Measurements from ENCODE around the gene PLCB2.

PLCB2 gene

DNA sequence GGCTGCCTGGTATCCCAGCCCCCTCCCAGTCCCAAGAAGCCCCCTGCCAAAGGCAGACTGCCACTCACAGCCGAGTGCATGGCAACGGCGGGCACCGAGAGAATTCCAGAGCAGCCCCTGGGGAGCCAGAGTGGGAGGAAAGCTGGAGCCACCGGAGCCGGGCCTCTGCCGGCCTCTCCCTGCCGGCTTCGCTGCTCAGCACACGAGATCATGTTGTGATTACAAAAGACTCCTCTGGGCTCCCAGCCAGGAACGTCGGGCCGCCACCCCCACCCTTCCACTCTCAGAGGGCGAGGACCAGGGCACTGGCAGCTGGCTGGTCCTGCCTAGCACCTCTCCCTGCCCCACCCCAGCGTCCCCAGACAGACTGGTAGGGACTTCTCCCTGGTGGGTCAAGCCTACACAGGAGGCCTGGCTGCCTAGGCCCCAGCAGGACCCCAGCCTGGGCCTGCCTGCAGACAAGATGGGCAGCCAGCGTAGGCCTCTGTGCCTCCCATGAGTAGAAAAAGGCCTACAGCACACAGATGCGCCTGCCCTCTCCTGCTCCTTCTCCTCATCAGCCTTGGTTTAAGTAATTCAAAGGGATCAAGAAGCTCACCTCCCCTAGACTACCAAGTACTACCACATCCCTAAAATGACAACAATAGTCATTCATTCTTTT is 33.1 kb upstream of the PLCB2 start, which contains the start of gene CCDC9B:
Gene CCDC9B, minus strand, starts transcription at position 200 of the 661 bp plus-strand sequence. Its CDS starts 120 bp downstream, at position 80.
- peak; percentile 83 for DNase-seq (ENCODE audit: low read depth, low spot score)
- in situ Hi-C loops (cut with HindIII; ENCODE audit: low sequenced_read_pairs), result no loop called here
- H3K4me3 ChIP-seq (ENCODE audit: low read depth, low read length), result peak within 1 kb of the TSS; percentile 49
- TF ChIP-seq, protein P1, sequence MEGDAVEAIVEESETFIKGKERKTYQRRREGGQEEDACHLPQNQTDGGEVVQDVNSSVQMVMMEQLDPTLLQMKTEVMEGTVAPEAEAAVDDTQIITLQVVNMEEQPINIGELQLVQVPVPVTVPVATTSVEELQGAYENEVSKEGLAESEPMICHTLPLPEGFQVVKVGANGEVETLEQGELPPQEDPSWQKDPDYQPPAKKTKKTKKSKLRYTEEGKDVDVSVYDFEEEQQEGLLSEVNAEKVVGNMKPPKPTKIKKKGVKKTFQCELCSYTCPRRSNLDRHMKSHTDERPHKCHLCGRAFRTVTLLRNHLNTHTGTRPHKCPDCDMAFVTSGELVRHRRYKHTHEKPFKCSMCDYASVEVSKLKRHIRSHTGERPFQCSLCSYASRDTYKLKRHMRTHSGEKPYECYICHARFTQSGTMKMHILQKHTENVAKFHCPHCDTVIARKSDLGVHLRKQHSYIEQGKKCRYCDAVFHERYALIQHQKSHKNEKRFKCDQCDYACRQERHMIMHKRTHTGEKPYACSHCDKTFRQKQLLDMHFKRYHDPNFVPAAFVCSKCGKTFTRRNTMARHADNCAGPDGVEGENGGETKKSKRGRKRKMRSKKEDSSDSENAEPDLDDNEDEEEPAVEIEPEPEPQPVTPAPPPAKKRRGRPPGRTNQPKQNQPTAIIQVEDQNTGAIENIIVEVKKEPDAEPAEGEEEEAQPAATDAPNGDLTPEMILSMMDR (IDR thresholded peaks at IDR 0.05; ENCODE audit: low read depth, low read length), result no peak

DNA sequence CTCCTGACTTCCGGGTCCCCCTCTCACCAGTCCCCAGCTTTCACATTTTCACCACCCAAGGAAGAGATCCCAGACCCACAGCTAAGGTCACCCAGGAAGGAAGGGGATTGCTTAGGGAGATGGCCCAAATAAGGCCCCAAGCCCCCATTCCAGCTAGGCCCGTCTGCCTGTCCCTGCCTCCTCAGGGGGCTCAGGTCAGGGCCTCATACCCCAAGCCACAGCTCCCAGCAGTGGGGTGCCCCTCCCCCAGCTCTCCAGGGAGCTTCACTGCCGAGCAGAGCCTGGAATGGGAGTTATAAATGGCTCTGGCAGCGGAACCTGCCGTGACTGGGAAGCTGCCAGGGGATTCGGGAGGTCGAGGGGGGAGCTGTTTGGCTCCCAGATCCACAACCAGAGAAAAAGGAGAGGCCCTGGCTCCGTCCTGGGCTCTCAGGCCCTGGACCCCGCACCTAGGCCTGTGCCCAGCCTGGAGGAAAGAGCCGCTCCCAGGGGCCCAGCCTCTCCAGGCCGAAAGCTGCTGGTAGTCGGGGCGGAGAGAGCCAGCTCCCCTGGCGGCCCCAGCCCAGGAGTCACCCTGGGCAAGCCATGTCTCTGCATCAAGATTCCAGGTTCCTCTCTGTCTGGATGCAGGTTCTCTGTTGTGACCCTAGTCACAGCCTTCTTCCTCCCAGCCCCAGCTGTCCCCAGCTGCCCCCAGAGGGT is 32.5 kb upstream of the PLCB2 start:
- in situ Hi-C loops (cut with HindIII; ENCODE audit: low sequenced_read_pairs), result no loop called here
- H3K4me3 ChIP-seq (ENCODE audit: low read depth, low read length), result peak overlapping the region; percentile 49
- peak; percentile 71 for DNase-seq (ENCODE audit: low read depth, low spot score)
- TF ChIP-seq, protein P1 (IDR thresholded peaks at IDR 0.05; ENCODE audit: low read depth, low read length), result no peak

DNA sequence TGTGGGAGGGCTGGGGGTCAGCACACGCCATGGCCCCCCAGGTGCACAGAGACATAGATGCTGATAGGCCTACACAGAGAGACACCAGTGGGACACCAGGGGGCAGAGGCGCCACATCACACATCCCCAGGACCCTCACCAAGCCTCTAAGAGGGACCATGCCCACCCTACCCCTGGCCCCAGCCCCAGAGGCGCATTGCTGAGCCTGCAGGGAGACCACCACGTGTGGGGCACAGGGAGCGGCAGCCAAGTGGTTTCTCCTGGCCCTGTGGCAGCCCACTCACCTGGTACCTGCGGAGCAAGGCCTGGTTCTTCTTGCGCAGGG is 31.8 kb upstream of the PLCB2 start:
- in situ Hi-C loops (cut with HindIII; ENCODE audit: low sequenced_read_pairs), result no loop called here
- TF ChIP-seq, protein P1 (IDR thresholded peaks at IDR 0.05; ENCODE audit: low read depth, low read length), result peak; percentile 30
- DNase-seq (ENCODE audit: low read depth, low spot score), result no peak
- H3K4me3 ChIP-seq (ENCODE audit: low read depth, low read length), result peak overlapping the region; percentile 49

DNA sequence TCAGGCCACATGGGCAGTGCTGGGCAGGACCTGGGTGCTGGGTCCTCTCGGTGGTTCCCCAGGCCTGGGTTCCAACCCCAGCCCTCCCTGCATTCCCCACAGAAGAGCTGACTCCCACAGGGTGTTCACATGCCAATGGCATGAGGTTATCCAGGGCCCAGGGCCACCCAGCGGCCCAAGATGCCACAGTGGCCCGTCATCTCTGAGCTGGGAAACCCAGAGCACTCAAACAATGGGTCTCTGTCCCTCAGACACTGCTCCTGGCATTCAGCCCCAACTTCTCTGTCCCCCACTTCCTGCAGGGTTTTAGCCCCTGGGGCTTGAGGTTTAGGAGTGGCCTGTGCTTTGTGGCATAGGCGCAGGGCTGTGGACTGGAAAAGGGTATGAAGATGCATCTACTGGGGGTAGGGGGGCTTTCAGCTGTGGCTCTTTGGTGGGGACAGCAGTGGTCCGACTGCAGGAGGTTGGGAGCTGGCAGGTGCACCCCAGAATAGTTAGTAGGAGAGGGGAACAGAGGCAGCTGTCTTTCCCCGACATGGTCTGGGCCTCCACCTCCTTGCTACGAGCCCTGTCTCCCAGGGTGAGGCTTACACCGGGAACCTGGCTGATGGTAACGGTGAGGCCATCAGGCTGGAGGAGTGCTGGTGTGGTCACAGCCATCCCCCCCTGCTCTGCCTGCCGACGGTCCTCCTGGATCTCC is 31.3 kb upstream of the PLCB2 start:
- peak; percentile 87 for DNase-seq (ENCODE audit: low read depth, low spot score)
- peak overlapping the region; percentile 49 for H3K4me3 ChIP-seq (ENCODE audit: low read depth, low read length)
- in situ Hi-C loops (cut with HindIII; ENCODE audit: low sequenced_read_pairs), result no loop called here
- TF ChIP-seq, protein P1 (IDR thresholded peaks at IDR 0.05; ENCODE audit: low read depth, low read length), result no peak

DNA sequence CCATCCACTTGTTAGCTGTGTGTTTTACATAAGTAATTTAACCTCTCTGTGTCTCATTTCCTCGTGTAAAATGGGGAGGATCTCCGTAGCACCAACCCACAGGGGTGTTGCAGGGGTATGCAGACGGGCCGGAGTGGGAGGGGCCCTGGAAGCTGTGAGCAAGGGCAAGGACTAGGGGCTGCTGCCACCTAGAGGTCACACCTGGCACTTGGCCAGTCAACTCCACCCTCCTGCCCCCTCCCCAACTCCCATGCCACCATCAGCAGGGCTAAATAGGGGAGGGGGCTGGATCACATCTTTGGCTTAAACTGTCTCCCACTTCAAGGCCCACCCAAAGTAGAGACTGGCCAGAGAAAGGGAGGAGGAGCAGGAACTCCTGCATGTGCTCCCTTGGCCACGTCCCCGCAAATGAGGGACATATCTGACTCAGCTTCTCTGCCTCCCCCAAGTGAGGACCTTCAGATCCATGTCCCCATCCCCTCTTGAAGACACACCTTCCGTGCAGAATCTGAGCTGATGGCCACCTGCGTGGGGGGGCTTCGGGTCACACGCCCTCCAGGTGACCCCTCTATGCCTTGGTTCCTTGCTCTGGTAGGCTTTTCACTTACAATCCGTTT is 30.4 kb upstream of the PLCB2 start:
- TF ChIP-seq, protein P1 (IDR thresholded peaks at IDR 0.05; ENCODE audit: low read depth, low read length), result peak; percentile 84
- DNase-seq (ENCODE audit: low read depth, low spot score), result peak; percentile 65
- no peak overlapping the region for H3K4me3 ChIP-seq (ENCODE audit: low read depth, low read length)
- in situ Hi-C loops (cut with HindIII; ENCODE audit: low sequenced_read_pairs), result no loop called here

DNA sequence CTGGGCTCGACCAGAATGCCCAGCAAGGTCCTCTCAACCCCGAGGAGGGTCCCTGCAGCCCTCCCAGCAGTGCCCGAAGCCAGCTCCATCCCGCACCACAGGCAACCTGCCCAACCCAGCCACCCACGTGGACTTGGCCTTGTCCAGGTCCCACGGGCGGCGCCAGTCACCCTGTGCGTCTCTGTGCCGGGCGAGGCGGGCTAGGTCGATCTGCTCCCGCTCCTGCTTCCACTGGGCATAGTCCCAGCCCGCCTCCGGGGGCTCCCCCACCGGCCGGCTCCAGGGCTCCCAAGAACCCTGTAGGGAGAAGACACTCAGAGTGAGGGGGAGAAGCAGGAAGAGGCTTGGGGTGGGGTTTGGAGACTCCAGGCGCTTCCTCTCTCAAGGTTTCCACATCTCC is 29.9 kb upstream of the PLCB2 start:
- H3K4me3 ChIP-seq (ENCODE audit: low read depth, low read length), result no peak overlapping the region
- in situ Hi-C loops (cut with HindIII; ENCODE audit: low sequenced_read_pairs), result no loop called here
- TF ChIP-seq, protein P1 (IDR thresholded peaks at IDR 0.05; ENCODE audit: low read depth, low read length), result no peak
- no peak for DNase-seq (ENCODE audit: low read depth, low spot score)

All from astrocyte of the spinal cord (primary cell).